HepG2 (cell line): ENCODE results near the gene ATRIP. TPM values are rescaled to one million over a fixed set of nuclear protein-coding genes. Genes with fewer than 3 reads are reported as not detected.

Experiments used
- ATM ChIP-seq: fragments of 450-650 bp; IDR thresholded peaks from 2 replicates; pipeline ENCODE4 v1.7.1; 2017; ENCODE audit warnings: mild to moderate bottlenecking, borderline replicate concordance
- BRCA1 ChIP-seq: sonication (generic); formaldehyde crosslinking; IDR thresholded peaks from 2 replicates; pipeline ENCODE4 v1.4.0; 2020; ENCODE audit warnings: missing genetic modification reagents
- FOXM1 ChIP-seq: sonication (generic); formaldehyde crosslinking; IDR thresholded peaks from 2 replicates; pipeline ENCODE4 v1.5.0; 2020; ENCODE audit warnings: missing genetic modification reagents
- GTF2F1 ChIP-seq: fragments of 150-350 bp; IDR thresholded peaks from 2 replicates; pipeline ENCODE4 v1.6.1; 2014; ENCODE audit warnings: low read length
- GZF1 ChIP-seq: sonication (generic); formaldehyde crosslinking; IDR thresholded peaks from 2 replicates; pipeline ENCODE4 v1.5.1; 2020; ENCODE audit warnings: mild to moderate bottlenecking, missing genetic modification reagents
- HOXA3 ChIP-seq: sonication (generic); formaldehyde crosslinking; IDR thresholded peaks from 2 replicates; pipeline ENCODE4 v1.5.0; 2020; ENCODE audit warnings: missing genetic modification reagents
- HOXD1 ChIP-seq: sonication (generic); formaldehyde crosslinking; IDR thresholded peaks from 2 replicates; pipeline ENCODE4 v1.5.0; 2020; ENCODE audit warnings: missing genetic modification reagents
- KDM5B ChIP-seq: sonication (generic); formaldehyde crosslinking; IDR thresholded peaks from 2 replicates; pipeline ENCODE4 v1.4.0; 2020; ENCODE audit warnings: missing genetic modification reagents, mild to moderate bottlenecking, borderline replicate concordance
- LCORL ChIP-seq, 2 experiments: fragments of 450-650 bp in 1 of 2; sonication (generic) in 1 of 2; formaldehyde crosslinking in 1 of 2; IDR thresholded peaks; 2 replicates each; pipeline versions ENCODE4 v1.5.0 to v1.6.1; 2017 to 2020; ENCODE audit warnings: antibody characterized with exemption in 1 of 2, missing genetic modification reagents in 1 of 2
- MXD4 ChIP-seq: IDR thresholded peaks from 2 replicates; pipeline ENCODE4 v1.6.1; 2016; ENCODE audit warnings: mild to moderate bottlenecking, missing biosample characterization, missing genetic modification reagents
- PATZ1 ChIP-seq: sonication (generic); formaldehyde crosslinking; IDR thresholded peaks from 2 replicates; pipeline ENCODE4 v1.4.0; 2020; ENCODE audit warnings: missing genetic modification reagents
- PRDM4 ChIP-seq: sonication (generic); formaldehyde crosslinking; IDR thresholded peaks from 2 replicates; pipeline ENCODE4 v1.9.0; 2021; ENCODE audit warnings: missing genetic modification reagents, borderline replicate concordance
- RXRB ChIP-seq: IDR thresholded peaks from 2 replicates; pipeline ENCODE4 v1.6.1; 2016; ENCODE audit warnings: borderline replicate concordance, missing genetic modification reagents, missing compliant biosample characterization
- SIX1 ChIP-seq: sonication (generic); formaldehyde crosslinking; IDR thresholded peaks from 2 replicates; pipeline ENCODE4 v1.4.0; 2020; ENCODE audit warnings: missing genetic modification reagents, borderline replicate concordance
- ZNF205 ChIP-seq: IDR thresholded peaks from 2 replicates; pipeline ENCODE4 v1.6.1; 2018; ENCODE audit warnings: missing biosample characterization, missing genetic modification reagents
- ZNF335 ChIP-seq: sonication (generic); formaldehyde crosslinking; IDR thresholded peaks from 2 replicates; pipeline ENCODE4 v1.4.0; 2020; ENCODE audit warnings: missing genetic modification reagents
- ZNF781 ChIP-seq: sonication (generic); formaldehyde crosslinking; IDR thresholded peaks from 2 replicates; pipeline ENCODE4 v1.5.1; 2020; ENCODE audit warnings: borderline replicate concordance, mild to moderate bottlenecking, missing genetic modification reagents; ENCODE audit errors: not compliant biosample characterization
- polyA plus RNA-seq, 8 experiments: library from polyadenylated mRNA; depleted of rRNA in 3 of 8; stranded (reverse) in 7 of 8; unstranded in 1 of 8; fragments of >200 nt; fragmentation: Illumina TruSeq in 4 of 8; extraction: Trizol in 4 of 8; gene quantifications; 2 replicates each; pipeline versions ENCODE4 v1.2.1 to v1.2.3, GENCODE V29; 2011 to 2016; ENCODE audit warnings: low read depth in 4 of 8, missing spikeins in 1 of 8, mixed read lengths in 1 of 8; ENCODE audit not compliant: insufficient read depth in 1 of 8
- total RNA-seq, 5 experiments: library from RNA; depleted of rRNA; stranded (reverse); fragments of >200 nt; fragmentation: Illumina TruSeq; extraction: Trizol; gene quantifications; 2 replicates each; pipeline ENCODE4 v1.2.3, GENCODE V29; 2016; ENCODE audit warnings: low read depth in 1 of 5
- TF ChIP-seq, protein P1 (sequence below): sonication (generic); formaldehyde crosslinking; IDR thresholded peaks from 2 replicates; pipeline ENCODE4 v1.4.0; 2020; ENCODE audit warnings: missing genetic modification reagents
- TF ChIP-seq, protein P2 (sequence below): IDR thresholded peaks from 2 replicates; pipeline ENCODE4 v1.6.1; 2012; ENCODE audit warnings: low read depth, low read length, improper control_type of control experiment
- TF ChIP-seq, protein P3 (sequence below): sonication (generic); formaldehyde crosslinking; IDR thresholded peaks from 2 replicates; pipeline ENCODE4 v1.4.0; 2020; ENCODE audit warnings: missing genetic modification reagents

Gene ATRIP
- total and polyA plus RNA-seq, 2 of the 13 experiments (the other 11 are each of a cell fraction or from before 2014, with no cell fraction given): 5.1 to 12.5 TPM

DNA sequence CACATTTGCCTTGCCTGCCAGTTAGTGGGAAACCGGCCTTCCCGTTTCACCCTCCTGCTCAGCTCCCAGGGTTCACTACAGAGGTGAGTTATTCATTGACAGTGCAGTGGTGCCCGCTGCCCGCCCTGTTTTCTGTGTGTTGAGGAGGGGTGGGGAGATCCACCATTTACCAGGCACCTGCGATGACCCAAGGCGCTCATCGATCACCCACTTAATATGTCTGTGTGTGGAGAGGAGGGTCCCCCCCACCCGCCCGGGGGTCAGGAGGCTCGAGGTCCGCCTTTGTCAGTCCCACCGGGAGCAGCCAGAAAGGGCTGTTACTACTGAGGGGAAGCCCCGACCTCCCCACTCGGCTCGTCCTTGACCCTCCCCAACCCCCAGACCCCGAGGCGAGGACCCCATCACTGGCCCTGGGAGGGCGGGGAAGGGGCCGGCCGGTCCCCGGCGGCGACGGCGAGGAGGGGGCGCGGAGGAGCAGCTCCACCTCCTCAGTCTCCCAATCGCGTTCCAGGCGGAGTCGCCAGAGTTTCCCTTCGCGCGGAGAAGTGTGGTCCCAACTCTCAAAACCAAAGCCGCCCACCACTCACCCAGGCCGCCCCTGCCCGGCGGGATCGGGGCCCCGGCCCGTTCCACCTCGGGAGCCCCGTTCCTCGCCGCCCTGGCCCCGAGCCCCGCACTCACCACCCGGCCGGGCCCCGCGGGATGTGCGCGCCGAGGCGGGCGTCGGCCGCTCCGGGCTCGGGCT is 17.8 kb upstream of the ATRIP start (continued):
- TF ChIP-seq PATZ1 (CRISPR knock-in tag): peak; percentile 93
- TF ChIP-seq HOXD1: no peak
- TF ChIP-seq, protein P1, sequence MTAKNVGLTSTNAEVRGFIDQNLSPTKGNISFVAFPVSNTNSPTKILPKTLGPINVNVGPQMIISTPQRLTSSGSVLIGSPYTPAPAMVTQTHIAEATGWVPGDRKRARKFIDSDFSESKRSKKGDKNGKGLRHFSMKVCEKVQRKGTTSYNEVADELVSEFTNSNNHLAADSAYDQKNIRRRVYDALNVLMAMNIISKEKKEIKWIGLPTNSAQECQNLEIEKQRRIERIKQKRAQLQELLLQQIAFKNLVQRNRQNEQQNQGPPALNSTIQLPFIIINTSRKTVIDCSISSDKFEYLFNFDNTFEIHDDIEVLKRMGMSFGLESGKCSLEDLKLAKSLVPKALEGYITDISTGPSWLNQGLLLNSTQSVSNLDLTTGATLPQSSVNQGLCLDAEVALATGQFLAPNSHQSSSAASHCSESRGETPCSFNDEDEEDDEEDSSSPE (CRISPR knock-in tag): 0 out of 2 replicates have a peak, but pooled peaks have one; percentile 28
- TF ChIP-seq FOXM1 (CRISPR knock-in tag): no peak
- no peak for TF ChIP-seq ZNF205 (CRISPR knock-in tag)
- TF ChIP-seq, protein P2, sequence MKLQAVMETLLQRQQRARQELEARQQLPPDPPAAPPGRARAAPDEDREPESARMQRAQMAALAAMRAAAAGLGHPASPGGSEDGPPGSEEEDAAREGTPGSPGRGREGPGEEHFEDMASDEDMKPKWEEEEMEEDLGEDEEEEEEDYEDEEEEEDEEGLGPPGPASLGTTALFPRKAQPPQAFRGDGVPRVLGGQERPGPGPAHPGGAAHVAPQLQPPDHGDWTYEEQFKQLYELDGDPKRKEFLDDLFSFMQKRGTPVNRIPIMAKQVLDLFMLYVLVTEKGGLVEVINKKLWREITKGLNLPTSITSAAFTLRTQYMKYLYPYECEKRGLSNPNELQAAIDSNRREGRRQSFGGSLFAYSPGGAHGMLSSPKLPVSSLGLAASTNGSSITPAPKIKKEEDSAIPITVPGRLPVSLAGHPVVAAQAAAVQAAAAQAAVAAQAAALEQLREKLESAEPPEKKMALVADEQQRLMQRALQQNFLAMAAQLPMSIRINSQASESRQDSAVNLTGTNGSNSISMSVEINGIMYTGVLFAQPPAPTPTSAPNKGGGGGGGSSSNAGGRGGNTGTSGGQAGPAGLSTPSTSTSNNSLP: no peak
- TF ChIP-seq MXD4 (CRISPR knock-in tag): no peak
- TF ChIP-seq, protein P3, sequence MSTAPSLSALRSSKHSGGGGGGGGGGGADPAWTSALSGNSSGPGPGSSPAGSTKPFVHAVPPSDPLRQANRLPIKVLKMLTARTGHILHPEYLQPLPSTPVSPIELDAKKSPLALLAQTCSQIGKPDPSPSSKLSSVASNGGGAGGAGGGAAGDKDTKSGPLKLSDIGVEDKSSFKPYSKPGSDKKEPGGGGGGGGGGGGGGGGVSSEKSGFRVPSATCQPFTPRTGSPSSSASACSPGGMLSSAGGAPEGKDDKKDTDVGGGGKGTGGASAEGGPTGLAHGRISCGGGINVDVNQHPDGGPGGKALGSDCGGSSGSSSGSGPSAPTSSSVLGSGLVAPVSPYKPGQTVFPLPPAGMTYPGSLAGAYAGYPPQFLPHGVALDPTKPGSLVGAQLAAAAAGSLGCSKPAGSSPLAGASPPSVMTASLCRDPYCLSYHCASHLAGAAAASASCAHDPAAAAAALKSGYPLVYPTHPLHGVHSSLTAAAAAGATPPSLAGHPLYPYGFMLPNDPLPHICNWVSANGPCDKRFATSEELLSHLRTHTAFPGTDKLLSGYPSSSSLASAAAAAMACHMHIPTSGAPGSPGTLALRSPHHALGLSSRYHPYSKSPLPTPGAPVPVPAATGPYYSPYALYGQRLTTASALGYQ: no peak
- no peak for TF ChIP-seq GZF1 (CRISPR knock-in tag)
- no peak for TF ChIP-seq GTF2F1
- peak; percentile 64 for TF ChIP-seq SIX1 (CRISPR knock-in tag)
- no peak for TF ChIP-seq BRCA1 (CRISPR knock-in tag)
- TF ChIP-seq LCORL (IDR thresholded peaks at IDR 0.05): no peak
- no peak for TF ChIP-seq LCORL (CRISPR knock-in tag; IDR thresholded peaks at IDR 0.05)
- peak; percentile 51 for TF ChIP-seq RXRB (CRISPR knock-in tag)
- TF ChIP-seq ZNF781 (CRISPR knock-in tag): no peak
- TF ChIP-seq KDM5B (CRISPR knock-in tag): no peak
- no peak; the same call in 1 of the 2 replicates for TF ChIP-seq ZNF335 (CRISPR knock-in tag)
- TF ChIP-seq PRDM4: no peak
- no peak for TF ChIP-seq ATM
- TF ChIP-seq HOXA3: peak; percentile 74; the same call in 1 of the 2 replicates
